SK-N-SH treated with all-trans-retinoic acid at 6 μM for 48 hours (cell line): ENCODE data around the gene GTF3C4.

Experiments
- ATAC-seq: fragments of 200-7000 bp; cut with Tn5 transposase; 3 replicates; pipeline ENCODE4 v1.9.1; 2020; ENCODE audit warnings: mild to moderate bottlenecking, moderate library complexity
- ARNTL ChIP-seq: fragments of 450-650 bp; formaldehyde crosslinking; IDR thresholded peaks from 2 replicates; pipeline ENCODE4 v1.5.0; 2020; ENCODE audit warnings: low read depth, mild to moderate bottlenecking, moderate library complexity, borderline replicate concordance
- BACH2 ChIP-seq: fragments of 250-450 bp; sonication (Bioruptor Pico); IDR thresholded peaks from 2 replicates; pipeline ENCODE4 v1.9.0; 2021; ENCODE audit warnings: mild to moderate bottlenecking, borderline replicate concordance
- CREB5 ChIP-seq: fragments of 250-450 bp; sonication (Bioruptor Pico); IDR thresholded peaks from 2 replicates; pipeline ENCODE4 v1.5.1; 2020; ENCODE audit warnings: low read depth, mild to moderate bottlenecking, moderate library complexity
- CSDC2 ChIP-seq: fragments of 250-450 bp; sonication (Bioruptor Pico); IDR thresholded peaks from 2 replicates; pipeline ENCODE4 v1.5.0; 2020; ENCODE audit warnings: mild to moderate bottlenecking, moderate library complexity
- CSRNP3 ChIP-seq: fragments of 250-450 bp; sonication (Bioruptor Pico); IDR thresholded peaks from 2 replicates; pipeline ENCODE4 v1.5.1; 2021; ENCODE audit warnings: mild to moderate bottlenecking, moderate library complexity
- ESRRG ChIP-seq: fragments of 250-450 bp; sonication (Bioruptor Pico); IDR thresholded peaks from 2 replicates; pipeline ENCODE4 v1.6.1; 2021; ENCODE audit warnings: mild to moderate bottlenecking
- GLIS3 ChIP-seq: fragments of 250-450 bp; sonication (Bioruptor Pico); IDR thresholded peaks from 2 replicates; pipeline ENCODE4 v1.5.0; 2020; ENCODE audit warnings: mild to moderate bottlenecking, moderate library complexity
- ISL1 ChIP-seq: fragments of 250-450 bp; sonication (Bioruptor Pico); IDR thresholded peaks from 2 replicates; pipeline ENCODE4 v2.1.2; 2022; ENCODE audit warnings: mild to moderate bottlenecking, moderate library complexity
- OSR1 ChIP-seq: fragments of 250-450 bp; sonication (Bioruptor Pico); IDR thresholded peaks from 2 replicates; pipeline ENCODE4 v1.8.0; 2022; ENCODE audit warnings: moderate library complexity, mild to moderate bottlenecking, inconsistent platforms
- PATZ1 ChIP-seq: fragments of 250-450 bp; sonication (Bioruptor Pico); IDR thresholded peaks from 2 replicates; pipeline ENCODE4 v1.8.0; 2020; ENCODE audit warnings: mild to moderate bottlenecking, moderate library complexity, borderline replicate concordance
- POU6F1 ChIP-seq: fragments of 250-450 bp; sonication (Bioruptor Pico); IDR thresholded peaks from 2 replicates; pipeline ENCODE4 v1.8.0; 2021; ENCODE audit warnings: low read depth, mild to moderate bottlenecking, moderate library complexity, borderline replicate concordance
- PPARA ChIP-seq: fragments of 250-450 bp; sonication (Bioruptor Pico); IDR thresholded peaks from 2 replicates; pipeline ENCODE4 v1.5.0; 2020; ENCODE audit warnings: mild to moderate bottlenecking, borderline replicate concordance
- RARB ChIP-seq: fragments of 250-450 bp; sonication (Bioruptor Pico); IDR thresholded peaks from 2 replicates; pipeline ENCODE4 v1.8.0; 2021; ENCODE audit warnings: mild to moderate bottlenecking, moderate library complexity
- SNAI2 ChIP-seq: fragments of 250-450 bp; sonication (Bioruptor Pico); IDR thresholded peaks from 2 replicates; pipeline ENCODE4 v1.5.0; 2020; ENCODE audit warnings: mild to moderate bottlenecking, moderate library complexity
- TCF4 ChIP-seq: fragments of 250-450 bp; sonication (Bioruptor Pico); IDR thresholded peaks from 2 replicates; pipeline ENCODE4 v1.8.0; 2021; ENCODE audit warnings: mild to moderate bottlenecking, moderate library complexity, borderline replicate concordance
- TOX ChIP-seq: fragments of 250-450 bp; sonication (Bioruptor Pico); IDR thresholded peaks from 2 replicates; pipeline ENCODE4 v1.8.0; 2021; ENCODE audit warnings: mild to moderate bottlenecking, moderate library complexity, borderline replicate concordance
- ZC3H10 ChIP-seq: fragments of 250-450 bp; sonication (Bioruptor Pico); IDR thresholded peaks from 2 replicates; pipeline ENCODE4 v1.5.1; 2021; ENCODE audit warnings: mild to moderate bottlenecking, moderate library complexity
- ZFP3 ChIP-seq: fragments of 250-450 bp; sonication (Bioruptor Pico); IDR thresholded peaks from 2 replicates; pipeline ENCODE4 v1.5.0; 2020; ENCODE audit warnings: mild to moderate bottlenecking, moderate library complexity
- ZFP30 ChIP-seq: fragments of 450-650 bp; formaldehyde crosslinking; IDR thresholded peaks from 2 replicates; pipeline ENCODE4 v1.5.0; 2022; ENCODE audit warnings: mild to moderate bottlenecking, moderate library complexity
- ZNF565 ChIP-seq: fragments of 450-650 bp; formaldehyde crosslinking; conservative IDR thresholded peaks from 2 replicates; pipeline ENCODE4 v1.5.0; 2020; ENCODE audit warnings: low read depth, mild to moderate bottlenecking, moderate library complexity
- ZNF8 ChIP-seq: fragments of 450-650 bp; formaldehyde crosslinking; IDR thresholded peaks from 2 replicates; pipeline ENCODE4 v1.5.0; 2020; ENCODE audit warnings: mild to moderate bottlenecking, moderate library complexity

GTF3C4 gene

GRCh38 chr9:132632413-132633129, 37.7 kb upstream of the GTF3C4 start:
- TF ChIP-seq TCF4 (no peak), ESRRG (CRISPR knock-in tag) (no peak), POU6F1 (no peak), TOX (CRISPR knock-in tag) (no peak), CSDC2 (CRISPR knock-in tag) (no peak), CREB5 (CRISPR knock-in tag) (no peak), BACH2 (no peak), CSRNP3 (CRISPR knock-in tag) (no peak), ZFP3 (no peak), ZFP30 (CRISPR knock-in tag) (no peak), ZNF8 (CRISPR knock-in tag) (no peak), OSR1 (CRISPR knock-in tag) (no peak), PATZ1 (CRISPR knock-in tag) (no peak)
- ATAC-seq = no peak

GRCh38 chr9:132634327-132634726, 35.9 kb upstream of the GTF3C4 start:
- TF ChIP-seq CSDC2 (CRISPR knock-in tag) (no peak), ISL1 (CRISPR knock-in tag) (no peak), BACH2 (no peak), TOX (CRISPR knock-in tag) (no peak), ZNF8 (CRISPR knock-in tag) (no peak), OSR1 (CRISPR knock-in tag) (no peak), ARNTL (CRISPR knock-in tag) (no peak), TCF4 (no peak), PATZ1 (CRISPR knock-in tag) (no peak), SNAI2 (CRISPR knock-in tag) (no peak), RARB (no peak), PPARA (no peak), GLIS3 (CRISPR knock-in tag) (no peak), ZFP3 (no peak)
- no peak for ATAC-seq

GRCh38 chr9:132637351-132637750, 32.9 kb upstream of the GTF3C4 start:
- no peak for TF ChIP-seq ZNF565 (CRISPR knock-in tag)
- TF ChIP-seq ZFP30 (CRISPR knock-in tag) = no peak
- no peak for TF ChIP-seq TOX (CRISPR knock-in tag)
- no peak for TF ChIP-seq ZC3H10 (CRISPR knock-in tag)
- TF ChIP-seq GLIS3 (CRISPR knock-in tag) = no peak
- TF ChIP-seq CSDC2 (CRISPR knock-in tag) = no peak
- TF ChIP-seq, all 23 proteins: peak for 0
- no peak for ATAC-seq
